Stomach (tissue), 9 donors: ENCODE data around the gene USP34. TPM values are rescaled to one million over a fixed set of nuclear protein-coding genes. Genes with fewer than 3 reads are reported as not detected.

ENCODE experiments used
- DNase-seq, 2 donors: peaks; one replicate each; pipeline versions ENCODE4 v3.0.0 to v3.0.0-alpha.2; 2013 to 2019
- H3K27ac ChIP-seq, 5 donors: fragments of 200-600 bp in 4 of 5; sonication (generic) in 4 of 5; one replicate each; pipeline ENCODE4 v1.5.1; 2013 to 2019; ENCODE audit warnings: mild to moderate bottlenecking in 1 of 5, moderate library complexity in 1 of 5
- H3K27me3 ChIP-seq, 3 donors: fragments of 200-600 bp; sonication (generic); one replicate each; pipeline ENCODE4 v1.5.1; 2017 to 2019; ENCODE audit warnings: mixed run types in 1 of 3
- H3K36me3 ChIP-seq, 4 donors: fragments of 200-600 bp; sonication (generic); 1 replicate in 3 of 4; 2 replicates in 1 of 4; pipeline ENCODE4 v1.5.1; 2016 to 2019
- H3K4me1 ChIP-seq, 4 donors: fragments of 200-600 bp; sonication (generic); one replicate each; pipeline ENCODE4 v1.5.1; 2016 to 2019
- H3K4me3 ChIP-seq, 4 donors: fragments of 200-600 bp; sonication (generic) in 3 of 4; one replicate each; pipeline ENCODE4 v1.5.1; 2016 to 2019; ENCODE audit warnings: mild to moderate bottlenecking in 1 of 4
- H3K9me3 ChIP-seq, 4 donors: fragments of 200-600 bp; sonication (generic); one replicate each; pipeline ENCODE4 v1.5.1; 2016 to 2019
- EP300 ChIP-seq: sonication (generic); formaldehyde crosslinking; IDR thresholded peaks from one replicate; pipeline ENCODE4 v1.6.1; 2017; ENCODE audit warnings: antibody characterized with exemption
- POLR2A ChIP-seq, 4 donors: fragments of 450-650 bp; IDR thresholded peaks; one replicate each; pipeline ENCODE4 v1.6.1; 2016; ENCODE audit warnings: antibody characterized with exemption in 4 of 4, control low read depth in 2 of 4, mild to moderate bottlenecking in 1 of 4, moderate library complexity in 1 of 4
- POLR2AphosphoS5 ChIP-seq, 3 donors: sonication (generic); formaldehyde crosslinking; IDR thresholded peaks; one replicate each; pipeline ENCODE4 v1.6.1; 2016; ENCODE audit warnings: antibody characterized with exemption in 3 of 3
- WGBS, 5 donors: extraction: QIAGEN DNeasy Blood & Tissue Kit in 3 of 5; methylation state at CpG; one replicate each; pipeline versions ENCODE4 v1.1.5 to v1.1.7; 2013 to 2018; 5-methylcytosine and 5-hydroxymethylcytosine counted together
- intact Hi-C: fragments of 100-400 bp; cut with DNase I; formaldehyde crosslinking; loops from one replicate; pipeline ENCODE4 v1.15.1; 2023; ENCODE audit warnings: low total_unique reads
- polyA plus RNA-seq, 3 donors: library from polyadenylated mRNA; stranded (reverse); fragments of 200-250 nt; gene quantifications; one replicate each; pipeline ENCODE4 v1.2.3, GENCODE V29; 2013
- total RNA-seq, 5 donors: library from RNA; depleted of rRNA; stranded (reverse); fragments of >200 nt; gene quantifications; one replicate each; pipeline versions ENCODE4 v1.1.0 to v1.2.3, GENCODE V29; 2014 to 2016
- TF ChIP-seq, protein P1 (sequence below), 7 experiments: fragments of 450-650 bp in 4 of 7; fragments of 200-600 bp in 3 of 7; sonication (generic) in 3 of 7; IDR thresholded peaks; one replicate each; pipeline ENCODE4 v1.5.1; 2016 to 2019; ENCODE audit warnings: antibody characterized with exemption in 7 of 7, control low read depth in 2 of 7, mild to moderate bottlenecking in 1 of 7
- donor health status: healthy with polysubstance abuse.
- donor health status: Bipolar disorder and iron deficiency.
- donor health status: healthy.

USP34 gene
- total and polyA plus RNA-seq, 8 donors: 21.1 to 300 (median 73.2) TPM

DNA sequence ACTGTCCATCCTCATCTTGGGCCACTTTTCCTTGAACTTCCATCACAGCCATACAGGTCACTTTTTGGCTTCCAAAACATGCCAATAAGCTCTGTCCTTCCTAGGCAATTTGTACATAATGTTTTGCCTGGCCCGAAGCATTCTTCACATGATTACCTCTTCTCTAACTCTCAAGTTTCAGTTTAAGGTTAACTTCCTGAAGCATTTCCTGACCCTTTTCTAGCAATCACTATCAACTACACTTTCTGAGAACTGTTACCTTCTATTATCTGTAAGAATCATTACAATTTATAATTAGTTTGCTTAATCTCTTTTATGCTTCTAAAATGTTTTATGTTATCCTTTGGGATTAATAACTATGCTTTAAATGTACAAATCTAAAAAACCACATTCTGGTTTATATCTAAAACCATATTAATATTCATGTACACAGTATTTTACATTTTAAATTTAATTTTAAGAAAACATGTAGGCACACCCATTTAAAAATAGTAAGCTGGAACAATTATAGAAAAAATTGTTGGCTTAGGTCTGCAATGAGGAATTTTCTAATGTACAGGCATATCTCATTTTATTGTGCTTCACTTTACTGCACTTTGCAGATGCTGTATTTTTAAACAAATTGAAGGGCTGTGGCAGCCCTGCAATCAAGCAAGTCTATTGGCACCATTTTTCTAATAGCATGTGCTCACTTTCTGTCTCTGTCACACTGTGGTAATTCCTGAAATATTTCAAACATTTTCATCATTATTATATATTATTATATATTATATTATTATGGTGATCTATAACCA lies 232.5 kb downstream of the USP34 start:
- TF ChIP-seq EP300 (no peak), POLR2A (IDR thresholded peaks at IDR 0.05) (no peak), POLR2AphosphoS5 (IDR thresholded peaks at IDR 0.05) (no peak)
- TF ChIP-seq, protein P1, sequence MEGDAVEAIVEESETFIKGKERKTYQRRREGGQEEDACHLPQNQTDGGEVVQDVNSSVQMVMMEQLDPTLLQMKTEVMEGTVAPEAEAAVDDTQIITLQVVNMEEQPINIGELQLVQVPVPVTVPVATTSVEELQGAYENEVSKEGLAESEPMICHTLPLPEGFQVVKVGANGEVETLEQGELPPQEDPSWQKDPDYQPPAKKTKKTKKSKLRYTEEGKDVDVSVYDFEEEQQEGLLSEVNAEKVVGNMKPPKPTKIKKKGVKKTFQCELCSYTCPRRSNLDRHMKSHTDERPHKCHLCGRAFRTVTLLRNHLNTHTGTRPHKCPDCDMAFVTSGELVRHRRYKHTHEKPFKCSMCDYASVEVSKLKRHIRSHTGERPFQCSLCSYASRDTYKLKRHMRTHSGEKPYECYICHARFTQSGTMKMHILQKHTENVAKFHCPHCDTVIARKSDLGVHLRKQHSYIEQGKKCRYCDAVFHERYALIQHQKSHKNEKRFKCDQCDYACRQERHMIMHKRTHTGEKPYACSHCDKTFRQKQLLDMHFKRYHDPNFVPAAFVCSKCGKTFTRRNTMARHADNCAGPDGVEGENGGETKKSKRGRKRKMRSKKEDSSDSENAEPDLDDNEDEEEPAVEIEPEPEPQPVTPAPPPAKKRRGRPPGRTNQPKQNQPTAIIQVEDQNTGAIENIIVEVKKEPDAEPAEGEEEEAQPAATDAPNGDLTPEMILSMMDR (IDR thresholded peaks at IDR 0.05): no peak
- 63 to 85% (median 79%) methylated on average over 1 of the region's 1 CpG for WGBS, 5 donors
- no peaks in the 10 kb centered on the region for H3K9me3 ChIP-seq
- peaks cover 17 to 68% (median 61%) of the 10 kb centered on the region in 4 donors for H3K36me3 ChIP-seq
- H3K27ac ChIP-seq: no peak overlapping the region
- intact Hi-C loops: no loop called here
- H3K27me3 ChIP-seq: no peaks in the 10 kb centered on the region
- no peak for DNase-seq
- H3K4me1 ChIP-seq: no peaks in the 10 kb centered on the region
- H3K4me3 ChIP-seq: no peak overlapping the region

GRCh38 chr2:61235716-61236115 lies 235.2 kb downstream of the USP34 start:
- H3K4me1 ChIP-seq: no peaks in the 10 kb centered on the region
- 80 to 92% (median 89%) methylated on average over 2 of the region's 2 CpGs for WGBS, 5 donors
- no peak for TF ChIP-seq EP300
- DNase-seq: no peak
- no peaks in the 10 kb centered on the region for H3K9me3 ChIP-seq
- peaks cover 20 to 69% (median 67%) of the 10 kb centered on the region in 4 donors for H3K36me3 ChIP-seq
- H3K27me3 ChIP-seq: no peaks in the 10 kb centered on the region
- H3K4me3 ChIP-seq: no peak overlapping the region
- no peak overlapping the region for H3K27ac ChIP-seq
- intact Hi-C loops: no loop called here

GRCh38 chr2:61233581-61233980 lies 237.3 kb downstream of the USP34 start:
- DNase-seq: no peak
- H3K27ac ChIP-seq: no peak overlapping the region
- intact Hi-C loops: no loop called here
- no peaks in the 10 kb centered on the region for H3K27me3 ChIP-seq
- no peaks in the 10 kb centered on the region for H3K9me3 ChIP-seq
- TF ChIP-seq EP300: no peak
- no peak for TF ChIP-seq POLR2A (IDR thresholded peaks at IDR 0.05)
- TF ChIP-seq, protein P1 (IDR thresholded peaks at IDR 0.05): no peak
- no peak for TF ChIP-seq POLR2AphosphoS5 (IDR thresholded peaks at IDR 0.05)
- WGBS, 5 donors: 81 to 93% (median 86%) methylated on average over 1 of the region's 1 CpG
- no peak overlapping the region for H3K4me3 ChIP-seq
- peaks cover 11 to 76% (median 74%) of the 10 kb centered on the region in 4 donors for H3K36me3 ChIP-seq
- no peaks in the 10 kb centered on the region for H3K4me1 ChIP-seq

GRCh38 chr2:61229936-61230335 lies 241.0 kb downstream of the USP34 start:
- no peaks in the 10 kb centered on the region for H3K27me3 ChIP-seq
- H3K36me3 ChIP-seq: peaks cover 11 to 97% (median 94%) of the 10 kb centered on the region in 4 donors
- H3K4me1 ChIP-seq: no peaks in the 10 kb centered on the region
- no peak overlapping the region for H3K27ac ChIP-seq
- 93 to 99% (median 98%) methylated on average over 2 of the region's 2 CpGs for WGBS, 5 donors
- no peak for TF ChIP-seq POLR2A (IDR thresholded peaks at IDR 0.05)
- no peak for TF ChIP-seq EP300
- no peak for TF ChIP-seq POLR2AphosphoS5 (IDR thresholded peaks at IDR 0.05)
- TF ChIP-seq, protein P1 (IDR thresholded peaks at IDR 0.05): no peak
- H3K9me3 ChIP-seq: no peaks in the 10 kb centered on the region
- DNase-seq: no peak
- H3K4me3 ChIP-seq: no peak overlapping the region
- intact Hi-C loops: no loop called here

DNA sequence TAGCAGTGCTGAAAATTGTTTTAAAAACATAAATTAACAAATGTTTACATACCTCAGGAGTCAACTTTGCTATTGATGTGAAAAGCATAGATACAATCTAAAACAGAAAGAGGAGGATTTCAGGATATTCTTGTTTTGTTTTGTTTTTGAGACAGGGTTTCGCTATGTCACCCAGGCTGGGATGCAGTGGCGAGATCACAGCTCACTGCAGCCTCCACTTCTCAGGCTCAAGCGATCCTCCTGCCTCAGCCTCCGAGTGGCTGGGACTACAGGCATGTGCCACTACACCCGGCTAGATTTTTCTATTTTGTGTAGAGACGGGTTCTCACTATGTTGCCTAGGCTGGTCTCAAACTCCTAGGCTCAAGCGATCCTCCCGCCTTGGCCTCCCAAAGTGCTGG lies 248.3 kb downstream of the USP34 start:
- WGBS, 5 donors: 94 to 99% (median 98%) methylated on average over 8 of the region's 8 CpGs
- H3K4me1 ChIP-seq: no peaks in the 10 kb centered on the region
- H3K27me3 ChIP-seq: no peaks in the 10 kb centered on the region
- H3K4me3 ChIP-seq: no peak overlapping the region
- H3K9me3 ChIP-seq: no peaks in the 10 kb centered on the region
- TF ChIP-seq EP300 (no peak), POLR2AphosphoS5 (IDR thresholded peaks at IDR 0.05) (no peak), POLR2A (IDR thresholded peaks at IDR 0.05) (no peak)
- TF ChIP-seq, protein P1 (IDR thresholded peaks at IDR 0.05): no peak
- intact Hi-C loops: no loop called here
- H3K36me3 ChIP-seq: peaks cover 12 to 93% (median 76%) of the 10 kb centered on the region in 4 donors
- DNase-seq: no peak
- no peak overlapping the region for H3K27ac ChIP-seq
